ENCODE measurements around the gene DRD2.
A peak's percentile ranks its signal among the peaks of the same experiment; 100 is the strongest.

The DRD2 gene

DNA sequence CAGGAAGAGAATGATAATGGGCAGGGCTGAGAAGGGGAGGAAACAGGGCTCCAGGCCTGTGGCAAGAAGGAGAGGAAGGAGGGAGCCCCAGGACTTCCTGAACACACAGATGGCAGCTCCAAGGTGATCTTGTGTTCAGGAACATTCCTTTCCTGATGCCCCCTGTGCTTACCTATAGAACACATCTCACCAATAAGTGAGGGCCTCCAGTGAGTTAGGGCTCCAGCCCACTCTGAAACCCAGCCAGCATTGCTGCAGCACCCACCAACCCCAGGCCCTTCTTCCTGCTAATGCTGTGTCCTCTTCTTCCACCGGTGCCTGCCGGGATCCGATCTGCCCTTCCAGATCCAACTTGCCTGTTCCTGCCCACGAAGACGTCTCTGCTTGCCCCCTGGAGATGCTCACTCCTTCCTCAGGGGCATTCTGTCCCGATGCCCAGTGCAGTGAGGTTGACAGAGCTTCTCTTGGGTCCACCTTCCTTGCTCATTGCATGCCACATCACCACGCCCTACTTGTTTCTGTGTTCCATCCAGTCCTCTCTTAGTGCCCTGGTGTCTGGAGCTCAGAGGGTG, 70.3 kb downstream of the DRD2 start:
- H3K4me3 ChIP-seq (replicated peaks; ENCODE audit: low read depth, low read length), result no peak overlapping the region
- no peak for DNase-seq (ENCODE audit: extremely low read depth, low read depth)
- TF ChIP-seq, protein P1, sequence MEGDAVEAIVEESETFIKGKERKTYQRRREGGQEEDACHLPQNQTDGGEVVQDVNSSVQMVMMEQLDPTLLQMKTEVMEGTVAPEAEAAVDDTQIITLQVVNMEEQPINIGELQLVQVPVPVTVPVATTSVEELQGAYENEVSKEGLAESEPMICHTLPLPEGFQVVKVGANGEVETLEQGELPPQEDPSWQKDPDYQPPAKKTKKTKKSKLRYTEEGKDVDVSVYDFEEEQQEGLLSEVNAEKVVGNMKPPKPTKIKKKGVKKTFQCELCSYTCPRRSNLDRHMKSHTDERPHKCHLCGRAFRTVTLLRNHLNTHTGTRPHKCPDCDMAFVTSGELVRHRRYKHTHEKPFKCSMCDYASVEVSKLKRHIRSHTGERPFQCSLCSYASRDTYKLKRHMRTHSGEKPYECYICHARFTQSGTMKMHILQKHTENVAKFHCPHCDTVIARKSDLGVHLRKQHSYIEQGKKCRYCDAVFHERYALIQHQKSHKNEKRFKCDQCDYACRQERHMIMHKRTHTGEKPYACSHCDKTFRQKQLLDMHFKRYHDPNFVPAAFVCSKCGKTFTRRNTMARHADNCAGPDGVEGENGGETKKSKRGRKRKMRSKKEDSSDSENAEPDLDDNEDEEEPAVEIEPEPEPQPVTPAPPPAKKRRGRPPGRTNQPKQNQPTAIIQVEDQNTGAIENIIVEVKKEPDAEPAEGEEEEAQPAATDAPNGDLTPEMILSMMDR (IDR thresholded peaks at IDR 0.05; ENCODE audit: low read depth, low read length, missing control alignments), result no peak

DNA sequence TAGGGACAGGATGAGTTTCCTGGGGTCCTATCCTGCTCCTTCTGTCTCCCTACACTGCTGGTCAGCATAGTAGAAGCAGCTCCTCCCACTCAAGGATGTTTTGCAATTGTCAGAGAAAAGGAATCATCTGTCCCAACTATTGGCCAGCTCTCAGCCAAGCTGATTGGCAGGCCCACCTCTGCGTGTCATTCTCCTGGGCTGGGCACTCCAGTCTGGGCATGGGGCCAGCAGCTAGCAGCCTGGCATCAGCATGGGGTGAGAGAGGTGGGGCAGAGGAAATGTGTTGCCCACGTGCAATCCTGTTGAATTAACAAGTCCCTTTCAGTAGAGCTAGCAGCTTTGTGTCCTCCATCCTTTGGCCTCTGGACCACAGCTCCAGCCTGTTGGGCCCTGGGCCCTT, 73.5 kb downstream of the DRD2 start:
- DNase-seq (ENCODE audit: extremely low read depth, low read depth), result peak; percentile 9
- H3K4me3 ChIP-seq (replicated peaks; ENCODE audit: low read depth, low read length), result no peak overlapping the region
- TF ChIP-seq, protein P1 (IDR thresholded peaks at IDR 0.05; ENCODE audit: low read depth, low read length, missing control alignments), result no peak

DNA sequence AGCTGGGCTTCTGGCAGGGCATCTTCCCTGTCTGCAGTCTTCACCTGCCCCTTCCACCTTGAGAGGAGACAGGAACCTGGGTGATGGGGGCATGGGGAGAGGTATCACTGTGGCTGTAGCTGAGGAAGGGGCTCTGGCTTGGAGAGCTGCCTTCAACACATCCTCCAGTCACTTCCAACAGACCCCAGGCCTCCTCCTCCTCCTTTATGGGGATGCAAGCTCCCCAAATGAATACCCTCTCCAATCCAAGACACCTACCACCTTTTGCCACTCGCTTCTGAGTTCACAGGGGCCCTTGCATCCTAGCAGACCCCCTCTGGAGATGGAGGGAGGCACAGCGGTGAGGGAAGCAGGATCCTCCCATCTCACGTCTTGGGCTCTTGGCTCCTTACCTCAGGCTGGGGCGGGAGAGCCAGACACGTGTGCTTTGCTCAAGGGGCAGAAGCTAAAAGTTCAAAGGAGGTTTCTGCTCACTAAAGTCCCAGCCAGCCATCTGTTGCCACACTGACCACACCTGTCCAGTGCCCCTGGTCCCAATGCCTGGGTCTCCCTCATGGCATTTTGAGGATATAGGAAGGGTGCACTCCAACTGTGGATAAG, 74.5 kb downstream of the DRD2 start:
- no peak overlapping the region for H3K4me3 ChIP-seq (replicated peaks; ENCODE audit: low read depth, low read length)
- TF ChIP-seq, protein P1 (IDR thresholded peaks at IDR 0.05; ENCODE audit: low read depth, low read length, missing control alignments), result no peak
- no peak for DNase-seq (ENCODE audit: extremely low read depth, low read depth)

DNA sequence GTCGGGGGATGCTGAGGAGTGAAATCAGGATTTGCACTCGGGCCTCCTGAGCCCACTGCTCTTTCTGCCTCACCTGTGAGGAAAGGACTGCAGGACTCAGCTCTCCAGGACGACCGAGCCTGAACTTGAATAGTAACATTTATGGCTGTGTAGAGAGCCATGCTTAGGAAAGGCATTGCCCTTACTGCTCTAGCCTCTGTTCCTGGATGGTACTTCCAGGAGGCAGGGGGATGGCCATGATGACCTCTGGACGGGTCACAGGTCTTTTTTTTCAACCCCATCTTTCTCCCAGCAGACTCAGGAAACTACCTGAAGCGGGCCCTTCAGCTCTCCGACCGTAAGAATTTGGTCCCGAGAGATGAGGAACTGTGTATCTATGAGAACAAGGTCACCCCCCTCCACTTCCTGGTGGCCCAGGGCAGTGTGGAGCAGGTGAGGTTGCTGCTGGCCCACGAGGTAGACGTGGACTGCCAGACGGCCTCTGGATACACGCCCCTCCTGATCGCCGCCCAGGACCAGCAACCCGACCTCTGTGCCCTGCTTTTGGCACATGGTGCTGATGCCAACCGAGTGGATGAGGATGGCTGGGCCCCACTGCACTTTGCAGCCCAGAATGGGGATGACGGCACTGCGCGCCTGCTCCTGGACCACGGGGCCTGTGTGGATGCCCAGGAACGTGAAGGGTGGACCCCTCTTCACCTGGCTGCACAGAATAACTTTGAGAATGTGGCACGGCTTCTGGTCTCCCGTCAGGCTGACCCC, 76.3 kb downstream of the DRD2 start:
- no peak overlapping the region for H3K4me3 ChIP-seq (replicated peaks; ENCODE audit: low read depth, low read length)
- TF ChIP-seq, protein P1 (IDR thresholded peaks at IDR 0.05; ENCODE audit: low read depth, low read length, missing control alignments), result no peak
- no peak for DNase-seq (ENCODE audit: extremely low read depth, low read depth)

DNA sequence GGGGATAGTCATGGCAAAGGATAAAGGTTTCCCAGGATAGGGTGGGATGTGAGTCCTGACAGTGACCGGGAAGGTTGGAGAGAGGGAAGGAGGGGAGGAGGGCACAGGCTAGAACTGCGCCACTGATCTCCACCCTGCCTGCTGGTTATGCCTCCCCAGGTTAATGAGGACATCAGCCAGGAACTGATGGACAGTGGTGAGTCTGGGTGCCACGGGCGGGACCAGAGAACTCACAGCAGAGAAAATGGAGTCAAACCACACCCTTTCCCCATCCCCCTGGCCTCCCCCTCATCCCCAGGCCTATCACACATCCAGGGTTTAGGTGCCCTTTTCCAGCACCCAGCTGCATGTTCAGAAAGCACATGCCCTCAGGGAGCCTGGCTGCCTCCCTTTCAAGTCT, 77.4 kb downstream of the DRD2 start:
- TF ChIP-seq, protein P1 (IDR thresholded peaks at IDR 0.05; ENCODE audit: low read depth, low read length, missing control alignments), result no peak
- H3K4me3 ChIP-seq (replicated peaks; ENCODE audit: low read depth, low read length), result no peak overlapping the region
- no peak for DNase-seq (ENCODE audit: extremely low read depth, low read depth)

DNA sequence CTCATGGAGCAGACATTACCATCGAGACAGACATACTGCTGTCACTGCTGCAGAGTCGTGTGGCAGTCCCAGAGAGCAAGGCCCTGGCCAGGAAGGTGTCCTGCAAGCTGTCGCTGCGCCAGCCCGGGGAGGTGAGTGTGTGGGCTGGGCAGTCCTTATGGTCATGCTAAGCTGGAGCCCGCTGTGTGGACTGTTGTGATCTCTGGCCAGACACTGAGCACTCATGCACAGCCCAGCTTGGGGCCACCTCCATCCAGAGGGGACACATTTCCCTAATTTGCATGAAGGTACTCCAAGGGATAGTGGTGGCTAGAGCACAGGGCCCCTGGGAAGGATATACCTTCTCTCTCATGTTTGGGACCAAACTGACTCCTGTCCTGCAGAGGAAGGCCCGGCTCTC, 78.0 kb downstream of the DRD2 start:
- TF ChIP-seq, protein P1 (IDR thresholded peaks at IDR 0.05; ENCODE audit: low read depth, low read length, missing control alignments), result no peak
- no peak for DNase-seq (ENCODE audit: extremely low read depth, low read depth)

More for the DNA sequence above, 78.0 kb downstream of the DRD2 start:
- H3K4me3 ChIP-seq (replicated peaks; ENCODE audit: low read depth, low read length), result no peak overlapping the region

Measured in HFF-Myc (cell line).